Testis (tissue), 2 donors: ENCODE results near the gene PLEKHA4.

Experiments used
- CTCF ChIP-seq, 3 experiments: fragments of 450-650 bp in 2 of 3; fragments of 200-600 bp in 1 of 3; sonication (generic) in 1 of 3; IDR thresholded peaks; one replicate each; pipeline ENCODE4 v1.5.1; 2016 to 2019; ENCODE audit warnings: antibody characterized with exemption in 3 of 3, mild to moderate bottlenecking in 2 of 3, moderate library complexity in 1 of 3
- POLR2A ChIP-seq: fragments of 450-650 bp; IDR thresholded peaks from one replicate; pipeline ENCODE4 v1.6.1; 2017; ENCODE audit warnings: antibody characterized with exemption, mild to moderate bottlenecking, moderate library complexity

- TF ChIP-seq POLR2A = no peak
- no peak for TF ChIP-seq CTCF (IDR thresholded peaks at IDR 0.05)
Measured at GRCh38 chr19:48896191-48896720, 27.8 kb upstream of the PLEKHA4 start.
